Duodenal mucosa (tissue), 2 donors: ENCODE measurements around the gene RBM5.
A peak's percentile ranks its signal among the peaks of the same experiment; 100 is the strongest.

Experiments used
- H3K27ac ChIP-seq: one replicate; pipeline ENCODE4 v1.7.0; 2013; ENCODE audit warnings: low read depth, low read length
- H3K27me3 ChIP-seq, 2 donors: one replicate each; pipeline ENCODE4 v1.7.0; 2013; ENCODE audit warnings: low read length in 2 of 2, control low read depth in 1 of 2; ENCODE audit not compliant: insufficient read depth in 2 of 2, control insufficient read depth in 1 of 2
- H3K36me3 ChIP-seq, 2 donors: one replicate each; pipeline ENCODE4 v1.7.0; 2013; ENCODE audit warnings: low read length in 2 of 2, control low read depth in 1 of 2; ENCODE audit not compliant: insufficient read depth in 2 of 2, control insufficient read depth in 1 of 2
- H3K4me1 ChIP-seq, 2 donors: one replicate each; pipeline ENCODE4 v1.7.0; 2013; ENCODE audit warnings: low read length in 2 of 2, control low read depth in 1 of 2; ENCODE audit not compliant: insufficient read depth in 2 of 2, control insufficient read depth in 1 of 2
- H3K4me3 ChIP-seq, 2 donors: one replicate each; pipeline ENCODE4 v1.7.0; 2013; ENCODE audit warnings: low read length in 2 of 2, low read depth in 1 of 2
- H3K9ac ChIP-seq, 2 donors: one replicate each; pipeline ENCODE4 v1.7.0; 2013; ENCODE audit warnings: low read length in 2 of 2, low read depth in 1 of 2
- H3K9me3 ChIP-seq, 2 donors: one replicate each; pipeline ENCODE4 v1.7.0; 2013; ENCODE audit warnings: low read length in 2 of 2, control low read depth in 1 of 2; ENCODE audit not compliant: control insufficient read depth in 1 of 2

RBM5 gene

DNA sequence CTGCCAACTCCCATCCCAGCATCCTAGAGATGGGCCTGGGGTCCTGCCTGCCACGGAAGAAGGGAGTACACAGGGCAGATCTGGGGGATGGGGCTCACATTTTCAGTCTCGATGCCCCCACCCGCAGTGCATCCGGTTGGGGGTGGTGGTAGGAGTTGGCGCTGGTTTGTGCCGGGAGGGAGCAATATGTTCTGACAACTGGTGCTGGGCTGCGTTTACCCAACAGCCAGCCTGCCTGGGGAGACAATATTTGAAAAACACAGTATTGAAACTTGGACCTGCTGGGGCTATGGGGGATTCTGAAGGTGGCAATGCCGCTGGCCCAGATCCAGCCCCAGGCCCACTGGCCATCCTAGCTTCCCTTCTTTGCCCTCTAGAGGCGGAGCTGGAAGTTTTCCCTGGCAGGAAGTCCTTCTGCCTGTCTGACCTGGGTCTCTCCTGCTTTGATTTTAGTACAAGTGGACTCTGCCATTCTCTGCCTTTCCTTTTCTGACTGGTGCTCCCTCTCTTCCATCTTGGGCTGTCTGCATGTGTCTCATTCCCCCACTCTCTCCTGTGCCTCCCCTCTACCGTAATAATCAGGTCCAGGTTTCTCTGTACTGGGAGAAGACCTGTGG lies 69.9 kb downstream of the RBM5 start:
- Histone ChIP-seq H3K36me3 (peaks cover 0 to 8% of the 10 kb centered on the region in 2 donors), H3K4me3 (no peak overlapping the region), H3K4me1 (peaks cover 57 to 72% of the 10 kb centered on the region in 2 donors), H3K9ac (no peak overlapping the region), H3K27ac (no peak overlapping the region), H3K27me3 (no peaks in the 10 kb centered on the region), H3K9me3 (no peaks in the 10 kb centered on the region)

DNA sequence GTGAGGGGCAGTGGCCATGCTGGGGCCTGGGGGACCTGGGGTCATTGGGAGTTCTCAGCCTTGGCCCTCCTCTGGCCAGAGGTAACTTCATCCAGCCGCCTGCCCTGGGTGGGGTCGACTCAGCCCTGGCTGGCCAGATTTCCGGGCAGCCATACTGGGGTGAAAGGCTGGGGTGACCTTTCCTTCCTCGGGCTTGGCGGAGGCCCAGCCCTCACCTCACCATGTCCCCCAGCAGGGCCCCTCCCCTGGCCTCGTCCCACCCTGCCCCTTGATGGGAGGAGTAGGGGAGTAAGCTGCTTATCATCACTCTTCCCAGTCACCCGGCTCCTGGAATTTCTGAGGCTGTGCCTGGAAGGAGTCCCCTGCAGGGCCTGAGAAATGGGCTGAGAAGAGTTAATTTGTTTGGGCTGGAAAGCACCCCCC lies 71.9 kb downstream of the RBM5 start:
- H3K4me3 ChIP-seq: no peak overlapping the region
- peak overlapping the region in 1 of 2 donors; percentile 58 for H3K9ac ChIP-seq
- H3K27ac ChIP-seq: peak overlapping the region; percentile 24
- peaks cover 68 to 83% of the 10 kb centered on the region in 2 donors for H3K4me1 ChIP-seq
- H3K36me3 ChIP-seq: peaks cover 0 to 8% of the 10 kb centered on the region in 2 donors
- no peaks in the 10 kb centered on the region for H3K9me3 ChIP-seq
- H3K27me3 ChIP-seq: no peaks in the 10 kb centered on the region

DNA sequence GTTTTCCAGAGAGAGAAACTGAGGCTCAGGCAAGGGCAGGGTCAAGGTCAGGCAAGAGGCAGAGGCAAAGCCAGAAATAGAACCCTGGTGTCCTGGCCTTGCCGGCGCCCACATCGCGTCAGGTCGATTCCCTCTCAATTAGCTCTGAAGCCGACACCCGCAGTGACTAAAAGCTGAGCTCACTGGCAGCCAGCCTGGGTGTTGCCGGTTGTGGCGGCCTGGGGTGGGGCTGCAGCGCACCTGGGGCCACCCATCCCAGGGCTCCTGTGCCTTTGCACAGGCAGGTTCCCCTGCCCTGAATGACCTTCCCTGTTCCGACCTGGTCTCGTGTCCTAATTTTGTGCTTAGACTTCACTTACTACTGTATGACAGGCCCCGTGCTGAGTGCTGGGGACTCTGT lies 72.6 kb downstream of the RBM5 start:
- Histone ChIP-seq H3K27ac (peak overlapping the region; percentile 53), H3K4me1 (peaks cover 71 to 82% of the 10 kb centered on the region in 2 donors), H3K36me3 (peaks cover 0 to 8% of the 10 kb centered on the region in 2 donors), H3K9ac (peak overlapping the region; percentile 30 to 58), H3K4me3 (peak overlapping the region in 1 of 2 donors; percentile 25), H3K27me3 (no peaks in the 10 kb centered on the region), H3K9me3 (no peaks in the 10 kb centered on the region)

DNA sequence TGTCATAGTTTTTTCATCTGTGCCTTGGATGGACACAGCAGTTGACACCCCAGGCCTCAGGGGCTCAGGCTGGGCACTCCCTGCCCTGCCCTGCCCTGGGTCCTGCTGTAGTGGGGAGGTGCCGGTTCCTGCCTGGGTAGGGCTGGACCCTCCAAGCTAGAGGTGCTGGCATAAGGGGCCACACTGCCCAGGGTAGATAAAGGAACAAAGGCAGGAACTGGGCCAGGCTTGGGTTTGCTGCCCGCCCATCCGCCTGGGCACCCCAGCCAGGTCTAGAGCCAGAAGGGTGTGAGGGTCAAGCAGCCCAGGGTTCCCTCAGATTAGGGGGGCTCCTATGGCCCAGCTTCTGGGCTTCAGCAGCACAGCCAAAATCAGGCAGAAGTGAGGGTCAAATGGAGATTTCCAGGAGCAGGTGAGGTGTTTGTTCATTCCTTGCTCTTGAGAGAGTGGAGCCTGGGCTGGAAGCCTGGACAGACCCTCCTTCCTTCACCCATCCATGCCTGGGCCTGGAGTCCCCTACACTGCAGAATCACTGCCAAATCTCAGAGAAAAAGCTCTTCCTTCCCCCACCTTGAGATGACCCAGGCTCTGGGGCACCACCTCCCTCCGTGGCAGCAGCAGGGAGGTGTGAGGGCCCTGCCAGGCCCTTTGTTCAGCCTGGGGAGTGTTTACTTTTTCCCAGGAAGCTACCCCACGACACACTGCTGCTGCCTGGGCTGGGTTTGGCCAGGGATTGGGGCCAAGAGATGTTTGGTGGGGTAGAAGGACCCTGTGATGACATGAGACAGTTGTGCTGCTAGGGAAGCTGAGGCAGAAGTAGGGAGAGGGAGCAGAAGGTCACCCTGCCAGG lies 73.5 kb downstream of the RBM5 start:
- Histone ChIP-seq H3K9me3 (no peaks in the 10 kb centered on the region), H3K27me3 (no peaks in the 10 kb centered on the region), H3K36me3 (peaks cover 0 to 8% of the 10 kb centered on the region in 2 donors), H3K27ac (peak overlapping the region; percentile 25), H3K4me1 (peaks cover 80 to 83% of the 10 kb centered on the region in 2 donors), H3K4me3 (peak overlapping the region in 1 of 2 donors; percentile 25), H3K9ac (peak overlapping the region in 1 of 2 donors; percentile 53)

DNA sequence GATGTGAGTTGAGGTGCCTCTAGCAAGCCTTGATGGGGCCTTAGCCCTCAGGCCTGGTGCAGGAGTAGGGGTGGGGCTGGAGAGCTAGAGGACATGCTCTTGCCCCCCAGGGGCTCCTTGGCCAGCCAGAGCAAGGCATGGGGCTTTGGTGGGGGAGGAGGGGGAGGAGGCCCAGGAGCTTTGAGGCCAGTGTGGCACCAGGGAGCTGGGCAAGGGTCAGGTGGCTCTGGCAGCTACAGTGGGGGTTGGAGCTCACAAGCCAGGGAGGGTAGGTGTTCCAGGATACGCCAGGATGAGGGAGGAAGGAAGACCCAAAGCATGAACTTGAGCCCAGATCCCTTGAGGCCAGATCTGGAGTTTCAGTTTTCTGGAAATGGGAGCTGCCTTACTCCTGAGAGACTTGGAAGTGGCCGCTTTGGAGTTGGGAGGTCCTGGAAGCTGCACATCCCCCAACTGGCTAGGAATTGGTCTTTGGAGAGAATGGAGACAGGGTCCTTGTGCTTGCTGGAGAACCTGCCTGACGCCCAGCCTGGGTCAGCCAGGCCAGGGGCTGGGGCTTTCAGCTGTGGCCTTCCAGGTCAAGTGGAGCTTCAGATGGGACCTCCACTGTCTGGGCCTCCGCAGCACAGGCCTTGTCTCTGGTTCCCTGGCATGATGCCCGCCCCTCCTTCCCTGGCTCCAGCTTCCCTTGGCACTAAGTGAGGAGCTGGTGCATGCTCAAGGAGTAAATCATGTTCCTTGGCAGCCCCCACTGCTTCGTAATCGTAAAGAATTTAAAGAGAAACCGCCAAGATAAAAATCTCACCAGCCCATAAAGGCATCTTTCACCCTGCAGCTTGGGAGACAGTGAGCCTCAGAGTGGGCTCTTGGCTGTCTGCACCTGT lies 75.1 kb downstream of the RBM5 start:
- H3K4me1 ChIP-seq: peaks cover 86 to 90% of the 10 kb centered on the region in 2 donors
- no peak overlapping the region for H3K9ac ChIP-seq
- no peak overlapping the region for H3K27ac ChIP-seq
- no peaks in the 10 kb centered on the region for H3K27me3 ChIP-seq
- peaks cover 0 to 8% of the 10 kb centered on the region in 2 donors for H3K36me3 ChIP-seq
- no peak overlapping the region for H3K4me3 ChIP-seq
- no peaks in the 10 kb centered on the region for H3K9me3 ChIP-seq

DNA sequence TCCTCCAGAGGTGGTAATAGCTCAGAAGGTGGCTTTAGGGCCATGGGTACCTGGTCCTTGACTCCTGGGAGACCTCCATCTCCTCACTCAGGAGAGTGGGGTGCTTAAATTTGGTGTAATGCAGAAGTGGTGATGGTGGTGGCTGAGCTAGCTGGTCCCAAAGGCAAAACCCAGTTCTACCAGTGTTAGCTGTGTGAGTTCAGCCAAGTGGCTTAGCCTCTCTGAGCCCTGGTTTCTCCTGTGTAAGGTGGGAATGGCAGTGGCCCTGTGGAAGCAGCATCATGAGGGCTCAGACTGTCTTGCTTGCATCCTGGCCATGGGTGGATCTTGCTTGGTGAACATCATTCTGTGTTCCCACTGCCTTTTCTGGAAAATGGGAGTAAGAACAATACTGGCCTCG lies 75.8 kb downstream of the RBM5 start:
- Histone ChIP-seq H3K4me3 (no peak overlapping the region), H3K27ac (no peak overlapping the region)

DNA sequence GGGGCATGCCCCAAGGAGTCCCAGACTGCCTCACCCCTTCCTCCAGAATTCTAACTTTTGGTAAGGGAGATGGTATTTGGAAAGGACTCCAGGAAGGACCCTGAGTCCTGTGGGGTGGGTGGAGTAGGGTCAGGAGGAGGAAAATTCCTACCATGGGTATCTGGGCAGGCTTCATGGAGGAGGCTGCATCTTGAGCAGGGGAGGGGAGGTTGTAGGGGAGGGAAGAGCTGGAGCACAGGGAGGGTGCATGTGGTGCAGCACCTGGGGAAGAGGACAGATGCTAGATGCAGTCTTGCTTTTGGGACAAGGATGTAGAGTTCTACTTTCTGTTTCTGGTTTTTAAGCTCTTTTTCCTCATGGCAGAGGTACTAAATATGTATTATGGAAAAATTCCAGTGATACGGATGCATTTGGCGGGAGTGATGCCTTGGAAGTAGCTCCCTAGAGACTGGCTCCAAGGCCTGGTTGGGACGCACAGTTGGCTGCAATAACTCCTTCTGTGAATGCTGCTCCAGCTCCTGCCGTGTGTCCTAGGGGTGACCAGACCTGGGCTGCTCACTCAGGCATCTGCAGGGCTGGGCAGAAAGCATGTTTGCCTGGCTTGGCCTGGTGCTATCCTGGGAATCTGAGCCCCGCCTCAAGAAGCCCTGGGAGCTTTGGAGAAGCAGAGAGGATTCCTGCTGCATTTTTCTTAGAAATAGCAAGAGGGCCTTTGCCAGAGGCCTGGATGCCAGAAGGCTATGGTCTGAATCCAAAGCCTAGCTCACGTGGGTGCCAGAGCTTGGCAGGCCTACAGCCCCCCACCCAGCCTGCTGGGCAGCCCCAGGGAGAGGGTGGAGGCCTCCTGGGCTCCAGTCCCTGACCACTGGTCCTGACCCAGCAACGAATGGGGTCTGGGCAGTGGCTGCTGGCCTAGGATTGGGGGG lies 76.5 kb downstream of the RBM5 start:
- Histone ChIP-seq H3K4me1 (peaks cover 95 to 98% of the 10 kb centered on the region in 2 donors), H3K9me3 (no peaks in the 10 kb centered on the region), H3K36me3 (peaks cover 0 to 3% of the 10 kb centered on the region in 2 donors), H3K27ac (peak overlapping the region; percentile 57), H3K4me3 (no peak overlapping the region), H3K27me3 (no peaks in the 10 kb centered on the region), H3K9ac (peak overlapping the region; percentile 17 to 21)

More for the DNA sequence above, 75.8 kb downstream of the RBM5 start:
- H3K4me1 ChIP-seq: peaks cover 92 to 97% of the 10 kb centered on the region in 2 donors
- no peak overlapping the region for H3K9ac ChIP-seq
- peaks cover 0 to 8% of the 10 kb centered on the region in 2 donors for H3K36me3 ChIP-seq
- H3K9me3 ChIP-seq: no peaks in the 10 kb centered on the region
- H3K27me3 ChIP-seq: no peaks in the 10 kb centered on the region

DNA sequence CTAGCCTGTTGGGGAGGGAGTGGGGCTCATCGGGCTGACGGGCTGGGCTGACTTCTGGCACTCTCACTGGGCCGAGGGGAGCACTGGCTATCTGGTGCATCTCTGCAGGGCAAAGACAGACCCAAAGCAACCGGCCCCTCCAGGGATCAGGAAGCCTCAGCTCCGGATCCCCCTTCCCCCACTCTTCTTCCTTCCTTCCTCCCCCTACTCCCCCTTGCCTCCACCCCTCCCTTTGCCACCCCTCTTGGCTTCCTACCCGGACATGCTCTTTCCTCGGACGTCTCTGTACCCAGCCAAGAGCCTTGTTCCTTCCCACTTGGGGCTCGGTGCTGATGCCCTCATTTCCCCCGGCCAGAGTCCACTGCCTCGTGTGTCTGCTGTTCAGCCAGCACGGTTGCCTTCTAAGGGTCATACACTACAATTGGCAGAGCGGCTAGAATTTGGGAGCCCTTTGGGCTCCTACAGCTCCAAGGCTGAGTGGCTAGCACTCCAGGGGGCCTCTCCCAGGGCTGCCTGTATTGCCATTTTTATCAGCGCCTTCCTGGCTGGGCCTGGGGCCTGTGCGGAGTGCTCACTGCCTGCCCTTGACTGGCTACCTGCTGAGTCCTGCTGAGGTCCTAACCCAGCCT lies 77.3 kb downstream of the RBM5 start:
- Histone ChIP-seq H3K9ac (peak overlapping the region; percentile 17 to 39), H3K4me1 (peaks cover 94 to 98% of the 10 kb centered on the region in 2 donors), H3K4me3 (no peak overlapping the region), H3K9me3 (no peaks in the 10 kb centered on the region), H3K27me3 (no peaks in the 10 kb centered on the region), H3K27ac (peak overlapping the region; percentile 57), H3K36me3 (no peaks in the 10 kb centered on the region)

DNA sequence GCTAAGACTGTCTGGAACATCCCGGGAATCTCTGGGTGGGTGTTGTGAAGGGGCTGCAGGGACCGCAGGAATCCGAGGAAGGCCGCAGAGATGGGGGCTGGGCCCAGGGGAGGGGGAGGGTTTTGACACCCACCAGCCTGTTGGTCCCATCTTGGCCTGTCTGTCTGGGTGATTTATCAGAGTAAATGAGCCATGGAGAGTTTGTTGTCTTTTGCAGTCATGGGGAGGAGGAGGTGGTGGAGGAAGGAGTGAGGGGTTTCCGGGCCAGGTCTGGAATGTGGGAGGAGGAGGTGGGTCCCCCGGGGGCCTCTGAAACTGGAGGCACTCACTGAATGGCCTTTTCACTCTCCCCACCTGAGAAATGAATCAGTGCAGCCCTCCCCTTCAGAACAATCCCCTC lies 77.9 kb downstream of the RBM5 start:
- peaks cover 94 to 98% of the 10 kb centered on the region in 2 donors for H3K4me1 ChIP-seq
- peak overlapping the region; percentile 39 to 41 for H3K9ac ChIP-seq
- H3K4me3 ChIP-seq: no peak overlapping the region
- H3K36me3 ChIP-seq: no peaks in the 10 kb centered on the region
- no peaks in the 10 kb centered on the region for H3K9me3 ChIP-seq
- H3K27ac ChIP-seq: peak overlapping the region; percentile 64
- H3K27me3 ChIP-seq: no peaks in the 10 kb centered on the region
